ENCODE data around the gene TNFRSF21. TPM values are rescaled to one million over a fixed set of nuclear protein-coding genes. Genes with fewer than 3 reads are reported as not detected.

The TNFRSF21 gene
- total RNA-seq = 1 to 10 TPM; 3.3 to 7.4 (median 3.9) TPM

DNA sequence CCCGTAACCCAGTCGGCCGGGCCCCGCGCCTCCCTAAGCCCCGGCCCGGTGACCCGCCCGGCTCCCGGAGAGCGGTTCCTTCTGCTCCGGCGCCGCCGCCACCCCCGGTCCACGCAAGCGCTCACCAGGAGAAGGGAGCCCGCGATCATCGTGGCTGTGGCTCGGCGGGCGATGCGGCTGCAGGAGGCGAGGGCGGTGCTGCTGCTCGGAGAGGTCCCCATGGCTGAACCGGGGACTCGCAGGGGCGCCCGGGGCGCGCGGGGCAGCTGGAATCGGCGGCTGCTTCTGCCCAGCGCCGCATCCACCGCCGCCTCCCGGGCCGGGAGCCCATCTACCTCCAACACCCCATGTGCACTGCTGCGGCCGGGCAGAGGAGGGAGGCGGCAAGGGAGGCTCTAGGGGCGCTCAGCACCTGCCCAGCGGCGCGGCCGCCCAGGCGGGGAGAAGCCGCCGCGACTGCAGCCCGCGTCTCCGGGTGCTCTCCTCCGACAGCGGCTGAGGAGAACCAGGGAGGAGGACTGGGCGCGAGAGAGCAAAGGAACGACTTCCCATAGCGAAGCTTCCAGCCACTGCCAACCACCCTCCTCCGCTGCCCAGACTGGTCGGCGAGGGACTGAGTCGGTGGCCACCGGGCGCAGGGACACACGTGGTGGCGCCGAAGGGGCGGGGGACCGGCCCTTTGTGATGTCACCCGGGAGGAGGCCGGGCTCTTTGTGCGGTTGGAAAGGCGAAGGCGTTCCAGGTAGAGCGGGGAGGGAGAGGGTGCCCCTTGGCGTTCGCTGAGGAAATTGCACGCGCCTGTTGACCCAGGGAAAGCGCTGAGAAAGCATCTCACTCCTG lies at the start of gene TNFRSF21:
Gene TNFRSF21 (minus strand): TSS at position 615 of the 840 bp plus-strand sequence. CDS start 394 bp downstream, at position 221.
- under 1% methylated on average over 37 of the region's 86 CpGs for WGBS
- Histone ChIP-seq H3K4me1 (peaks cover 20% of the 10 kb centered on the region), H3K27me3 (peaks cover 26% of the 10 kb centered on the region), H3K9me3 (no peaks in the 10 kb centered on the region), H3K27ac (peak within 1 kb of the TSS; percentile 73), H3K4me3 (peak within 1 kb of the TSS; percentile 85), H3K36me3 (no peaks in the 10 kb centered on the region)
- TF ChIP-seq EP300 (IDR thresholded peaks at IDR 0.05) (no peak), POLR2AphosphoS5 (IDR thresholded peaks at IDR 0.05) (peak in 2 of 3 donors; percentile 24 to 54), POLR2A (IDR thresholded peaks at IDR 0.05) (peak in 1 of 2 donors; percentile 64)
- TF ChIP-seq, protein P1, sequence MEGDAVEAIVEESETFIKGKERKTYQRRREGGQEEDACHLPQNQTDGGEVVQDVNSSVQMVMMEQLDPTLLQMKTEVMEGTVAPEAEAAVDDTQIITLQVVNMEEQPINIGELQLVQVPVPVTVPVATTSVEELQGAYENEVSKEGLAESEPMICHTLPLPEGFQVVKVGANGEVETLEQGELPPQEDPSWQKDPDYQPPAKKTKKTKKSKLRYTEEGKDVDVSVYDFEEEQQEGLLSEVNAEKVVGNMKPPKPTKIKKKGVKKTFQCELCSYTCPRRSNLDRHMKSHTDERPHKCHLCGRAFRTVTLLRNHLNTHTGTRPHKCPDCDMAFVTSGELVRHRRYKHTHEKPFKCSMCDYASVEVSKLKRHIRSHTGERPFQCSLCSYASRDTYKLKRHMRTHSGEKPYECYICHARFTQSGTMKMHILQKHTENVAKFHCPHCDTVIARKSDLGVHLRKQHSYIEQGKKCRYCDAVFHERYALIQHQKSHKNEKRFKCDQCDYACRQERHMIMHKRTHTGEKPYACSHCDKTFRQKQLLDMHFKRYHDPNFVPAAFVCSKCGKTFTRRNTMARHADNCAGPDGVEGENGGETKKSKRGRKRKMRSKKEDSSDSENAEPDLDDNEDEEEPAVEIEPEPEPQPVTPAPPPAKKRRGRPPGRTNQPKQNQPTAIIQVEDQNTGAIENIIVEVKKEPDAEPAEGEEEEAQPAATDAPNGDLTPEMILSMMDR (IDR thresholded peaks at IDR 0.05) = peak; percentile 78 to 95
- peak; percentile 91 to 97 for DNase-seq (ENCODE audit: low spot score in 2 of 2)

DNA sequence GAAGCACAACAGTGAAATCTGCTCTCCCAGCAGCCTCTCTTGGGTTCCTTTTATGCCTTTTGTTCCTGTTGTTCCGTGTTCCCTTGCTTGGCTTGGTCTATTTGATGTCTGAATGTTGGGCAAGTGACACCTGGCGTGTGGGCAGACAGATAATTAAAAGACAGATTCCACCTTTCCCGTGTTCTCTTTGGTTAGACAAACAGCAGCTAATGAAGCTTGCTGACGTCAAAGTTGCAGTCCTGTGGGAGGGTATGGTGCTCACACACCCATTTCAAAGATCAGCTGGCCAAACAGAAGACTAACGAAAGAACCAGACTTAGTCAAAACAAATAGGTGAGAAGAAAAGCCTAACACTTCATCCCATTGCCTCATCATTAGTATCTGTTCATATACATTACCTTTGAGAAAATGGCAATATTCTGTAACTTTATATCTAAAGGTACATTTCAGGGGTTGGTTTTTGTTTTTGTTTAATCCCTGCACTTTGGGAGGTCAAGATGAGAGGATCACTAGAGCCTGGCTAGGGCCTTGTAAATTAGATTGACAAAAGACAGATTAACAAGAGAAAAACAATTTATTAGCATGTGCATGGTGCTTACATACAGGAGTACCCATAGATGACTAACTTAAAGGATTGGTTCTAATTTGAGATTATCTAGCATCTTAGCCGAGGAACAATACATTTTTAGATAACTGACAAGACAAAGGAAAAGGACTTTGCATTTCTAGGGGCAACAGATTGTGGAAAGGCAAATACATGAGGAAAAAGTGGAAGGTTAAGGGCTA lies 48.9 kb upstream of the TNFRSF21 start:
- H3K4me3 ChIP-seq = no peak overlapping the region
- no peak overlapping the region for H3K27ac ChIP-seq
- H3K36me3 ChIP-seq = no peaks in the 10 kb centered on the region
- TF ChIP-seq POLR2A (IDR thresholded peaks at IDR 0.05) = no peak
- TF ChIP-seq EP300 (IDR thresholded peaks at IDR 0.05) = no peak
- TF ChIP-seq, protein P1 (IDR thresholded peaks at IDR 0.05) = no peak
- H3K4me1 ChIP-seq = no peaks in the 10 kb centered on the region
- no peak for DNase-seq (ENCODE audit: low spot score in 2 of 2)
- WGBS = 80% methylated on average over 6 of the region's 6 CpGs
- no peaks in the 10 kb centered on the region for H3K9me3 ChIP-seq
- H3K27me3 ChIP-seq = no peaks in the 10 kb centered on the region

GRCh38 chr6:47357827-47358226 lies 48.1 kb upstream of the TNFRSF21 start:
- DNase-seq (ENCODE audit: low spot score in 2 of 2) = no peak
- TF ChIP-seq EP300 (IDR thresholded peaks at IDR 0.05) (no peak), POLR2A (IDR thresholded peaks at IDR 0.05) (no peak), POLR2AphosphoS5 (IDR thresholded peaks at IDR 0.05) (no peak)
- TF ChIP-seq, protein P1 (IDR thresholded peaks at IDR 0.05) = no peak
- WGBS = 70% methylated on average over 2 of the region's 2 CpGs
- Histone ChIP-seq H3K27ac (no peak overlapping the region), H3K9me3 (no peaks in the 10 kb centered on the region), H3K4me3 (no peak overlapping the region), H3K27me3 (no peaks in the 10 kb centered on the region), H3K4me1 (no peaks in the 10 kb centered on the region), H3K36me3 (no peaks in the 10 kb centered on the region)

DNA sequence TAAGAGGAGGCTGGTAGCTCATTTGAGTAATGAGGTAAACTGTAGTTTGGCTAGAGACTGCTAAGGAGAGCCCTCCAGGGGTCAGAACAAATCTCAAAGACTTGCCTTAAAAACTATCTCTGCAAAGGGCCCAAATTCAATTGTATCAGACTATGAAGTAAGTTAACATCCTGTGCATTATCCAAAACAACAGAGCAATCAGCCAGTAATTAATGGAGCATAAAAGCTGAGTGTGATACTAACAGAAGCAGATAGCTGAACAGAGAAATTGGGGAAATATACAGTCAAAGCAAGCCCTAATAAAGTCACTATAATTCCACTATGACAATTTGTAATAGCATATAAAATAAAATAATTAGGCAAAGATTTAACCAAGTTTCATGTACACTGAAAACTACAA lies 45.8 kb upstream of the TNFRSF21 start:
- H3K27ac ChIP-seq = no peak overlapping the region
- no peak for DNase-seq (ENCODE audit: low spot score in 2 of 2)
- TF ChIP-seq EP300 (IDR thresholded peaks at IDR 0.05) (no peak), POLR2AphosphoS5 (IDR thresholded peaks at IDR 0.05) (no peak), POLR2A (IDR thresholded peaks at IDR 0.05) (no peak)
- TF ChIP-seq, protein P1 (IDR thresholded peaks at IDR 0.05) = no peak
- H3K4me1 ChIP-seq = no peaks in the 10 kb centered on the region
- H3K4me3 ChIP-seq = no peak overlapping the region
- no peaks in the 10 kb centered on the region for H3K9me3 ChIP-seq
- H3K27me3 ChIP-seq = no peaks in the 10 kb centered on the region
- no peaks in the 10 kb centered on the region for H3K36me3 ChIP-seq

- no peak for DNase-seq (ENCODE audit: low spot score in 2 of 2)
- Histone ChIP-seq H3K9me3 (no peaks in the 10 kb centered on the region), H3K36me3 (no peaks in the 10 kb centered on the region), H3K4me3 (no peak overlapping the region), H3K27ac (no peak overlapping the region), H3K27me3 (no peaks in the 10 kb centered on the region), H3K4me1 (no peaks in the 10 kb centered on the region)
- TF ChIP-seq POLR2A (IDR thresholded peaks at IDR 0.05) (no peak), POLR2AphosphoS5 (IDR thresholded peaks at IDR 0.05) (no peak), EP300 (IDR thresholded peaks at IDR 0.05) (no peak)
- TF ChIP-seq, protein P1 (IDR thresholded peaks at IDR 0.05) = no peak
- 25% methylated on average over 1 of the region's 1 CpG for WGBS
These were observed 44.2 kb upstream of the TNFRSF21 start for GRCh38 chr6:47353871-47354270.
